Measurements from ENCODE around the gene CIAO2A. TPM values are rescaled to one million over a fixed set of nuclear protein-coding genes. Genes with fewer than 3 reads are reported as not detected.

The CIAO2A gene
- total and polyA plus RNA-seq, 2 donors (not counting 3 experiments of a cell fraction or from before 2014, with no cell fraction given) = 37.1 to 55.3 TPM

GRCh38 chr15:64105113-64105704 is 11.6 kb upstream of the CIAO2A start:
- Histone ChIP-seq H2AFZ (ENCODE audit: low read depth, low read length) (no peak overlapping the region), H3K27me3 (ENCODE audit: control insufficient read depth in 2 of 2, insufficient read depth in 2 of 2, low read length in 2 of 2) (no peaks in the 10 kb centered on the region), H3K4me2 (ENCODE audit: insufficient read depth, low read length) (no peak overlapping the region), H3K4me3 (replicated peaks in 1 of 3; ENCODE audit: insufficient read depth in 1 of 3, low read depth in 1 of 3, low read length in 3 of 3) (no peak overlapping the region), H3K36me3 (ENCODE audit: control insufficient read depth in 2 of 2, extremely low read depth in 1 of 2, insufficient read depth in 2 of 2, low read length in 2 of 2) (no peaks in the 10 kb centered on the region), H3K9me1 (replicated peaks; ENCODE audit: control insufficient read depth, extremely low read depth, insufficient read depth, low read length) (no peaks in the 10 kb centered on the region), H3K9me3 (replicated peaks; ENCODE audit: control insufficient read depth, insufficient read depth, low read length) (no peaks in the 10 kb centered on the region), H3K9ac (replicated peaks; ENCODE audit: extremely low read depth, insufficient read depth, low read length) (no peak overlapping the region), H3K4me1 (ENCODE audit: control insufficient read depth, extremely low read depth, insufficient read depth, low read length) (no peaks in the 10 kb centered on the region), H3K27ac (ENCODE audit: insufficient read depth, low read depth, low read length) (no peak overlapping the region), H4K20me1 (replicated peaks; ENCODE audit: control insufficient read depth, extremely low read depth, insufficient read depth, low read length) (peaks cover 5% of the 10 kb centered on the region), H3K79me2 (ENCODE audit: control insufficient read depth, insufficient read depth, low read length) (peaks cover 79% of the 10 kb centered on the region)
- FAIRE-seq (no peak), DNase-seq (ENCODE audit: low read depth, low spot score) (peak; percentile 37)
- TF ChIP-seq MYC (IDR thresholded peaks at IDR 0.05; ENCODE audit: low read depth, low read length) = no peak
- POLR2A ChIA-PET = no interaction called here
- intact Hi-C loops (cut with micrococcal nuclease) = no loop called here
- BruUV-seq (replicated peaks) = no TSS peak
- dilution Hi-C loops (cut with MboI; ENCODE audit: extremely low pct_ligation_motif_present, low sequenced_read_pairs) = no loop called here
- CTCF ChIA-PET = interaction anchor here (1.5 kb wide), 1 partner anchor 12 kb away, joined by 3 read pairs; the partner anchor contains the start of gene CIAO2A

- ChIA-PET CTCF (no interaction called here), POLR2A (no interaction called here)
- no peak for TF ChIP-seq MYC (IDR thresholded peaks at IDR 0.05; ENCODE audit: low read depth, low read length)
- no peak for TF ChIP-seq EZH2 (IDR thresholded peaks at IDR 0.05; ENCODE audit: borderline replicate concordance, low read depth, low read length, severe bottlenecking)
- TF ChIP-seq JUN (IDR thresholded peaks at IDR 0.05; ENCODE audit: borderline replicate concordance, insufficient read depth, insufficient read length, low read depth) = no peak
- no peak for TF ChIP-seq POLR2A (IDR thresholded peaks at IDR 0.05; ENCODE audit: low read depth, low read length)
- no peak for TF ChIP-seq CTCF (IDR thresholded peaks at IDR 0.05; ENCODE audit: extremely low read depth in 1 of 2, insufficient read depth in 1 of 2, low read depth in 1 of 2, low read length in 2 of 2)
- no peak for TF ChIP-seq MAX (IDR thresholded peaks at IDR 0.05; ENCODE audit: insufficient read depth, insufficient read length)
- no peak for TF ChIP-seq GATA2 (IDR thresholded peaks at IDR 0.05; ENCODE audit: insufficient read depth, insufficient read length, low read depth, low read length)
- TF ChIP-seq FOS (IDR thresholded peaks at IDR 0.05; ENCODE audit: borderline replicate concordance, insufficient read depth, low read length) = no peak
- no peak for TF ChIP-seq POLR2AphosphoS5 (IDR thresholded peaks at IDR 0.05; ENCODE audit: insufficient read depth, low read depth, low read length)
- BruUV-seq (replicated peaks) = no TSS peak
- Histone ChIP-seq H4K20me1 (replicated peaks; ENCODE audit: control insufficient read depth, extremely low read depth, insufficient read depth, low read length) (peaks cover 5% of the 10 kb centered on the region), H2AFZ (ENCODE audit: low read depth, low read length) (no peak overlapping the region), H3K4me1 (ENCODE audit: control insufficient read depth, extremely low read depth, insufficient read depth, low read length) (peaks cover 7% of the 10 kb centered on the region), H3K79me2 (ENCODE audit: control insufficient read depth, insufficient read depth, low read length) (peaks cover 85% of the 10 kb centered on the region), H3K4me3 (replicated peaks in 1 of 3; ENCODE audit: insufficient read depth in 1 of 3, low read depth in 1 of 3, low read length in 3 of 3) (no peak overlapping the region), H3K27ac (ENCODE audit: insufficient read depth, low read depth, low read length) (no peak overlapping the region), H3K9me3 (replicated peaks; ENCODE audit: control insufficient read depth, insufficient read depth, low read length) (no peaks in the 10 kb centered on the region), H3K9ac (replicated peaks; ENCODE audit: extremely low read depth, insufficient read depth, low read length) (no peak overlapping the region), H3K27me3 (ENCODE audit: control insufficient read depth in 2 of 2, insufficient read depth in 2 of 2, low read length in 2 of 2) (no peaks in the 10 kb centered on the region), H3K36me3 (ENCODE audit: control insufficient read depth in 2 of 2, extremely low read depth in 1 of 2, insufficient read depth in 2 of 2, low read length in 2 of 2) (no peaks in the 10 kb centered on the region), H3K4me2 (ENCODE audit: insufficient read depth, low read length) (no peak overlapping the region), H3K9me1 (replicated peaks; ENCODE audit: control insufficient read depth, extremely low read depth, insufficient read depth, low read length) (no peaks in the 10 kb centered on the region)
- intact Hi-C loops (cut with micrococcal nuclease) = no loop called here
- FAIRE-seq (no peak), DNase-seq (ENCODE audit: low read depth, low spot score) (no peak)
- dilution Hi-C loops (cut with MboI; ENCODE audit: extremely low pct_ligation_motif_present, low sequenced_read_pairs) = no loop called here
Observed at GRCh38 chr15:64102497-64102896, 8.9 kb upstream of the CIAO2A start.
